Endodermal cell (in vitro differentiated cells): Measurements from ENCODE around the gene PCBP4. TPM values are rescaled to one million over a fixed set of nuclear protein-coding genes. Genes with fewer than 3 reads are reported as not detected.
A peak's percentile ranks its signal among the peaks of the same experiment; 100 is the strongest.

Experiments
- DNase-seq: peaks from one replicate; pipeline ENCODE4 v3.0.0-alpha.2; 2017
- H3K27ac ChIP-seq: 2 replicates; pipeline ENCODE4 v1.5.1; 2013; ENCODE audit warnings: mild to moderate bottlenecking, low read depth, low read length, moderate library complexity
- H3K27me3 ChIP-seq: 2 replicates; pipeline ENCODE4 v1.6.1; 2013; ENCODE audit warnings: mild to moderate bottlenecking, low read length, moderate library complexity; ENCODE audit not compliant: insufficient read depth, control insufficient read depth, poor library complexity, severe bottlenecking
- H3K36me3 ChIP-seq: 2 replicates; pipeline ENCODE4 v1.7.0; 2013; ENCODE audit warnings: mild to moderate bottlenecking, low read length, moderate library complexity; ENCODE audit not compliant: control insufficient read depth, insufficient read depth
- H3K4me1 ChIP-seq: one replicate; pipeline ENCODE4 v1.7.0; 2013; ENCODE audit warnings: low read length; ENCODE audit not compliant: control insufficient read depth, insufficient read depth
- H3K4me3 ChIP-seq: 2 replicates; pipeline ENCODE4 v1.5.1; 2013; ENCODE audit warnings: mild to moderate bottlenecking, low read length, moderate library complexity
- H3K9ac ChIP-seq: 2 replicates; pipeline ENCODE4 v1.6.1; 2013; ENCODE audit warnings: mild to moderate bottlenecking, low read length, moderate library complexity; ENCODE audit not compliant: poor library complexity, severe bottlenecking; ENCODE audit errors: extremely low read depth
- H3K9me3 ChIP-seq: 2 replicates; pipeline ENCODE4 v1.6.1; 2013; ENCODE audit warnings: mild to moderate bottlenecking, low read length, moderate library complexity; ENCODE audit not compliant: control insufficient read depth
- H3K27ac Mint-ChIP-seq: 2 replicates; pipeline ENCODE4 v1.8.0; 2020; ENCODE audit warnings: mixed read lengths
- H3K27me3 Mint-ChIP-seq: 2 replicates; pipeline ENCODE4 v1.8.0; 2021; ENCODE audit warnings: mild to moderate bottlenecking, mixed read lengths; ENCODE audit not compliant: insufficient read depth
- H3K36me3 Mint-ChIP-seq: 2 replicates; pipeline ENCODE4 v1.8.0; 2020; ENCODE audit warnings: low read depth, mixed read lengths
- H3K4me1 Mint-ChIP-seq: 2 replicates; pipeline ENCODE4 v1.8.0; 2020; ENCODE audit warnings: mixed read lengths
- H3K4me3 Mint-ChIP-seq: 2 replicates; pipeline ENCODE4 v1.8.0; 2020; ENCODE audit warnings: mild to moderate bottlenecking, moderate library complexity, mixed read lengths
- H3K9me3 Mint-ChIP-seq: 2 replicates; pipeline ENCODE4 v1.8.0; 2020; ENCODE audit warnings: mild to moderate bottlenecking, mixed read lengths
- WGBS, 2 experiments: methylation state at CpG; one replicate each; pipeline versions ENCODE4 v1.1.5 to v1.1.7; 2013; ENCODE audit warnings: missing lambda C conversion rate in 2 of 2, mixed read lengths in 1 of 2; ENCODE audit not compliant: insufficient coverage in 1 of 2, insufficient read length in 1 of 2; 5-methylcytosine and 5-hydroxymethylcytosine counted together
- total RNA-seq, 2 donors: library from RNA; stranded (reverse); fragmentation: NEBNext Ultra II Directional in 1 of 2; extraction: Animal tissue kit (Norgen Biotek cat#: 25700) in 1 of 2; gene quantifications; 2 replicates in 1 of 2; 3 replicates in 1 of 2; pipeline ENCODE4 v1.2.1, GENCODE V29; 2021
- TF ChIP-seq, protein P1 (sequence below): fragments of 200-600 bp; sonication (generic); conservative IDR thresholded peaks from 2 replicates; pipeline ENCODE4 v1.5.0; 2021; ENCODE audit warnings: antibody characterized with exemption, mild to moderate bottlenecking

PCBP4 gene
- total RNA-seq, 2 donors from 2014 or later = 54.1 to 68.1 TPM

DNA sequence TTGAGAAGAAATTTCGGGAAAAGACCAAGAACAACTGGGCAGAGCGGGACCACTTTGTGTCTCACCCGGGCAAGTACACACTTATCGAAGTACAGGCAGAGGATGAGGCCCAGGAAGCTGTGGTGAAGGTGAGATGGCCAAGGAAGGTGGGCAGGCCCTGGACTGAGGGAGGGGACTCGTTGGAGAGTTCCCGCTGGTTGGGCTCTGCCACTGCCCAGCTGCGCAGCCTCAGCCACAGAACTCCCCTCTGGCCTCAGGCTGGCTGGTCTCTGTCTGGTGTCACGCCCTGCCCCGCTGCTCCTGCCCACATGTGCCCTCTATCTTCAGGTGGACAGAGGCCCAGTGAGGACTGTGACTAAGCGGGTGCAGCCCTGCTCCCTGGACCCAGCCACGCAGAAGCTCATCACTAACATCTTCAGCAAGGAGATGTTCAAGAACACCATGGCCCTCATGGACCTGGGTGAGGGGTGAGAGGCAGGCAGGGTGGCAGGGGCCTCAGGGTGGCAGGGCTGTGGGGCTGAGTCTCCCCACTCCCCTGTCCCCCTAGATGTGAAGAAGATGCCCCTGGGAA lies 22.7 kb downstream of the PCBP4 start:
- Histone ChIP-seq H3K36me3 (peaks cover 2% of the 10 kb centered on the region), H3K9ac (no peak overlapping the region), H3K9me3 (no peaks in the 10 kb centered on the region), H3K4me1 (peaks cover 6% of the 10 kb centered on the region), H3K27me3 (peaks cover 14% of the 10 kb centered on the region), H3K27ac (no peak overlapping the region), H3K4me3 (no peak overlapping the region)
- Mint-ChIP-seq H3K9me3 (no peaks in the 10 kb centered on the region), H3K36me3 (peaks cover 9% of the 10 kb centered on the region), H3K27me3 (peaks cover 15% of the 10 kb centered on the region), H3K27ac (no peak overlapping the region), H3K4me1 (peaks cover 19% of the 10 kb centered on the region), H3K4me3 (no peak overlapping the region)
- TF ChIP-seq, protein P1, sequence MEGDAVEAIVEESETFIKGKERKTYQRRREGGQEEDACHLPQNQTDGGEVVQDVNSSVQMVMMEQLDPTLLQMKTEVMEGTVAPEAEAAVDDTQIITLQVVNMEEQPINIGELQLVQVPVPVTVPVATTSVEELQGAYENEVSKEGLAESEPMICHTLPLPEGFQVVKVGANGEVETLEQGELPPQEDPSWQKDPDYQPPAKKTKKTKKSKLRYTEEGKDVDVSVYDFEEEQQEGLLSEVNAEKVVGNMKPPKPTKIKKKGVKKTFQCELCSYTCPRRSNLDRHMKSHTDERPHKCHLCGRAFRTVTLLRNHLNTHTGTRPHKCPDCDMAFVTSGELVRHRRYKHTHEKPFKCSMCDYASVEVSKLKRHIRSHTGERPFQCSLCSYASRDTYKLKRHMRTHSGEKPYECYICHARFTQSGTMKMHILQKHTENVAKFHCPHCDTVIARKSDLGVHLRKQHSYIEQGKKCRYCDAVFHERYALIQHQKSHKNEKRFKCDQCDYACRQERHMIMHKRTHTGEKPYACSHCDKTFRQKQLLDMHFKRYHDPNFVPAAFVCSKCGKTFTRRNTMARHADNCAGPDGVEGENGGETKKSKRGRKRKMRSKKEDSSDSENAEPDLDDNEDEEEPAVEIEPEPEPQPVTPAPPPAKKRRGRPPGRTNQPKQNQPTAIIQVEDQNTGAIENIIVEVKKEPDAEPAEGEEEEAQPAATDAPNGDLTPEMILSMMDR = no peak
- 93% methylated on average over 7 to 11 of the region's 11 CpGs for WGBS, 2 experiments
- DNase-seq = no peak

- H3K36me3 Mint-ChIP-seq = peaks cover 16% of the 10 kb centered on the region
- Histone ChIP-seq H3K9ac (no peak overlapping the region), H3K36me3 (peaks cover 11% of the 10 kb centered on the region), H3K27ac (no peak overlapping the region), H3K4me1 (peaks cover 6% of the 10 kb centered on the region), H3K27me3 (peaks cover 7% of the 10 kb centered on the region), H3K9me3 (no peaks in the 10 kb centered on the region), H3K4me3 (no peak overlapping the region)
- H3K9me3 Mint-ChIP-seq = no peaks in the 10 kb centered on the region
- H3K27ac Mint-ChIP-seq = no peak overlapping the region
- H3K27me3 Mint-ChIP-seq = peaks cover 12% of the 10 kb centered on the region
- TF ChIP-seq, protein P1 = no peak
- WGBS, 2 experiments = 93 to 97% methylated on average over 10 to 21 of the region's 21 CpGs
- no peak for DNase-seq
- no peak overlapping the region for H3K4me3 Mint-ChIP-seq
- H3K4me1 Mint-ChIP-seq = peaks cover 26% of the 10 kb centered on the region
These were observed 23.5 kb downstream of the PCBP4 start for GRCh38 chr3:51943451-51944391.

GRCh38 chr3:51942603-51943450 lies 24.4 kb downstream of the PCBP4 start:
- Histone ChIP-seq H3K4me3 (peak overlapping the region; percentile 35), H3K9ac (no peak overlapping the region), H3K9me3 (no peaks in the 10 kb centered on the region), H3K36me3 (peaks cover 18% of the 10 kb centered on the region), H3K27ac (no peak overlapping the region), H3K4me1 (peaks cover 6% of the 10 kb centered on the region), H3K27me3 (no peaks in the 10 kb centered on the region)
- peaks cover 24% of the 10 kb centered on the region for H3K36me3 Mint-ChIP-seq
- peak; percentile 45 for DNase-seq
- TF ChIP-seq, protein P1 = no peak
- peak overlapping the region; percentile 35 for H3K27ac Mint-ChIP-seq
- WGBS, 2 experiments = 87 to 91% methylated on average over 5 to 17 of the region's 17 CpGs
- H3K27me3 Mint-ChIP-seq = peaks cover 6% of the 10 kb centered on the region
- no peaks in the 10 kb centered on the region for H3K9me3 Mint-ChIP-seq
- H3K4me3 Mint-ChIP-seq = peak overlapping the region; percentile 84
- peaks cover 33% of the 10 kb centered on the region for H3K4me1 Mint-ChIP-seq
